IMR-90 (cell line): ENCODE results near the gene PPP1R12C. TPM values are rescaled to one million over a fixed set of nuclear protein-coding genes. Genes with fewer than 3 reads are reported as not detected.

Experiments
- ATAC-seq: fragments of 200-7000 bp; cut with Tn5 transposase; 2 replicates; pipeline ENCODE4 v1.9.1; 2020; ENCODE audit warnings: low read depth, mild to moderate bottlenecking, moderate library complexity
- BruUV-seq: library from RNA; stranded (reverse); fragments of 400-500 nt; replicated peaks from 2 replicates; lab custom pipeline; 2021; lab: Mats Ljungman, UMichigan
- CTCF ChIA-PET: fragments of 300-600 bp; formaldehyde crosslinking; extraction: SDS; loops from one replicate; lab custom pipeline; 2021; ENCODE audit warnings: antibody characterized with exemption; lab: Yijun Ruan, JAX
- POLR2A ChIA-PET: fragments of 300-600 bp; sonication (Branson Sonifier 250); formaldehyde crosslinking; loops from one replicate; lab custom pipeline; 2022; ENCODE audit warnings: antibody characterized with exemption; ENCODE audit not compliant: unreplicated experiment; lab: Charles Lee
- DNase-seq: peaks from one replicate; pipeline ENCODE4 v3.0.0; 2013
- H2AFZ ChIP-seq: replicated peaks from 2 replicates; pipeline ENCODE3; 2013; ENCODE audit warnings: low read length, mild to moderate bottlenecking; ENCODE audit not compliant: poor library complexity
- H2AK5ac ChIP-seq: 2 replicates; pipeline ENCODE4 v1.6.1; 2013; ENCODE audit warnings: low read depth, low read length, inconsistent platforms
- H2AK9ac ChIP-seq: replicated peaks from 2 replicates; pipeline ENCODE3; 2013; ENCODE audit warnings: mild to moderate bottlenecking, low read depth, low read length, moderate library complexity; ENCODE audit not compliant: poor library complexity
- H2BK120ac ChIP-seq: 2 replicates; pipeline ENCODE4 v1.6.1; 2013; ENCODE audit warnings: low read depth, low read length, inconsistent platforms
- H2BK15ac ChIP-seq: 3 replicates; pipeline ENCODE4 v1.6.1; 2013; ENCODE audit warnings: low read depth, low read length, inconsistent platforms
- H2BK20ac ChIP-seq: 2 replicates; pipeline ENCODE4 v1.6.1; 2013; ENCODE audit warnings: low read depth, mild to moderate bottlenecking, inconsistent platforms, low read length, moderate library complexity
- H2BK5ac ChIP-seq: 2 replicates; pipeline ENCODE4 v1.6.1; 2013; ENCODE audit warnings: mild to moderate bottlenecking, low read depth, low read length, inconsistent platforms; ENCODE audit not compliant: poor library complexity, severe bottlenecking
- H3K14ac ChIP-seq: replicated peaks from 2 replicates; pipeline ENCODE4 v1.6.1; 2013; ENCODE audit warnings: low read depth, low read length, inconsistent platforms
- H3K18ac ChIP-seq: 2 replicates; pipeline ENCODE4 v1.6.1; 2013; ENCODE audit warnings: low read depth, low read length, control low read depth
- H3K23ac ChIP-seq: 2 replicates; pipeline ENCODE4 v1.6.1; 2013; ENCODE audit warnings: low read depth, low read length, inconsistent platforms
- H3K27ac ChIP-seq: 2 replicates; pipeline ENCODE4 v1.5.1; 2013; ENCODE audit warnings: mild to moderate bottlenecking, control low read depth, low read length; ENCODE audit not compliant: insufficient read depth
- H3K27me3 ChIP-seq: 2 replicates; pipeline ENCODE4 v1.6.1; 2013; ENCODE audit warnings: low read length; ENCODE audit not compliant: control insufficient read depth, insufficient read depth
- H3K36me3 ChIP-seq: 2 replicates; pipeline ENCODE4 v1.6.1; 2013; ENCODE audit warnings: low read length, mixed read lengths; ENCODE audit not compliant: control insufficient read depth, insufficient read depth
- H3K4ac ChIP-seq: 2 replicates; pipeline ENCODE4 v1.6.1; 2013; ENCODE audit warnings: low read depth, low read length, inconsistent platforms
- H3K4me1 ChIP-seq: 2 replicates; pipeline ENCODE4 v1.6.1; 2013; ENCODE audit warnings: low read length, mixed read lengths; ENCODE audit not compliant: control insufficient read depth, insufficient read depth
- H3K4me2 ChIP-seq: 2 replicates; pipeline ENCODE4 v1.6.1; 2013; ENCODE audit warnings: low read depth, mild to moderate bottlenecking, control low read depth, low read length, moderate library complexity
- H3K4me3 ChIP-seq: 2 replicates; pipeline ENCODE4 v1.5.1; 2013; ENCODE audit warnings: low read depth, mild to moderate bottlenecking, control low read depth, low read length, moderate library complexity; ENCODE audit not compliant: insufficient read depth
- H3K56ac ChIP-seq: 2 replicates; pipeline ENCODE4 v1.6.1; 2013; ENCODE audit warnings: low read length, inconsistent platforms; ENCODE audit not compliant: insufficient read depth; ENCODE audit errors: extremely low read depth
- H3K79me1 ChIP-seq, 2 experiments: 2 replicates each; pipeline ENCODE4 v1.6.1; 2013; ENCODE audit warnings: low read length in 2 of 2, inconsistent platforms in 1 of 2, low read depth in 1 of 2
- H3K9ac ChIP-seq: 2 replicates; pipeline ENCODE4 v1.6.1; 2013; ENCODE audit warnings: low read depth, low read length, control low read depth
- H3K9me1 ChIP-seq: 2 replicates; pipeline ENCODE4 v1.6.1; 2013; ENCODE audit warnings: low read length, inconsistent platforms; ENCODE audit not compliant: insufficient read depth
- H3K9me3 ChIP-seq: 2 replicates; pipeline ENCODE4 v1.6.1; 2013; ENCODE audit warnings: low read length; ENCODE audit not compliant: control insufficient read depth, insufficient read depth
- H4K20me1 ChIP-seq: 2 replicates; pipeline ENCODE4 v1.6.1; 2013; ENCODE audit warnings: low read length, inconsistent platforms; ENCODE audit not compliant: insufficient read depth
- H4K5ac ChIP-seq: 2 replicates; pipeline ENCODE4 v1.6.1; 2013; ENCODE audit warnings: mild to moderate bottlenecking, low read depth, low read length, control low read depth
- H4K8ac ChIP-seq, 2 experiments: 2 replicates each; pipeline ENCODE4 v1.6.1; 2013; ENCODE audit warnings: low read depth in 2 of 2, low read length in 2 of 2, control low read depth in 1 of 2, inconsistent platforms in 1 of 2
- H4K91ac ChIP-seq: 2 replicates; pipeline ENCODE4 v1.6.1; 2013; ENCODE audit warnings: low read depth, low read length, inconsistent platforms; ENCODE audit not compliant: insufficient read depth
- BHLHE40 ChIP-seq: fragments of 150-350 bp; IDR thresholded peaks from 2 replicates; pipeline ENCODE4 v1.6.1; 2016; ENCODE audit warnings: mild to moderate bottlenecking, low read depth, low read length
- CHD1 ChIP-seq: IDR thresholded peaks from 2 replicates; pipeline ENCODE4 v1.6.1; 2012; ENCODE audit warnings: low read depth, low read length, improper control_type of control experiment
- ELK1 ChIP-seq: fragments of 150-350 bp; IDR thresholded peaks from 2 replicates; pipeline ENCODE4 v1.6.1; 2016; ENCODE audit warnings: low read depth, mild to moderate bottlenecking, low read length, moderate library complexity, borderline replicate concordance
- FOS ChIP-seq: fragments of 150-350 bp; IDR thresholded peaks from 2 replicates; pipeline ENCODE4 v1.6.1; 2016; ENCODE audit warnings: low read depth, low read length
- MXI1 ChIP-seq: IDR thresholded peaks from 2 replicates; pipeline ENCODE4 v1.6.1; 2012; ENCODE audit warnings: low read depth, mild to moderate bottlenecking, low read length, moderate library complexity, borderline replicate concordance
- NFE2L2 ChIP-seq: fragments of 150-350 bp; IDR thresholded peaks from 2 replicates; pipeline ENCODE4 v1.6.1; 2016; ENCODE audit warnings: low read depth, mild to moderate bottlenecking, low read length
- POLR2A ChIP-seq: IDR thresholded peaks from 2 replicates; pipeline ENCODE4 v1.6.1; 2012; ENCODE audit warnings: mild to moderate bottlenecking, low read depth, low read length
- RCOR1 ChIP-seq: IDR thresholded peaks from 2 replicates; pipeline ENCODE4 v1.6.1; 2012; ENCODE audit warnings: mild to moderate bottlenecking, low read length, improper control_type of control experiment; ENCODE audit not compliant: insufficient replicate concordance
- RFX5 ChIP-seq: IDR thresholded peaks from 2 replicates; pipeline ENCODE4 v1.8.0; 2012; ENCODE audit warnings: low read depth, mild to moderate bottlenecking, low read length, moderate library complexity
- SMC3 ChIP-seq: fragments of 150-350 bp; IDR thresholded peaks from 2 replicates; pipeline ENCODE4 v1.6.1; 2016; ENCODE audit warnings: low read depth, mild to moderate bottlenecking, antibody characterized with exemption, low read length, moderate library complexity
- USF2 ChIP-seq: fragments of 150-350 bp; IDR thresholded peaks from 2 replicates; pipeline ENCODE4 v1.6.1; 2017; ENCODE audit warnings: mild to moderate bottlenecking, antibody characterized with exemption, low read length, low read depth
- WGBS, 2 experiments: methylation state at CpG; one replicate each; pipeline versions ENCODE4 v1.1.5 to v1.1.7; 2013; ENCODE audit warnings: missing lambda C conversion rate in 2 of 2; ENCODE audit not compliant: insufficient read length in 1 of 2; ENCODE audit errors: extremely low coverage in 2 of 2; 5-methylcytosine and 5-hydroxymethylcytosine counted together
- dilution Hi-C: fragments of 300-500 bp; cut with HindIII; formaldehyde crosslinking; loops from one replicate; pipeline ENCODE4 v1.14.3; 2018; ENCODE audit warnings: low sequenced_read_pairs; ENCODE audit not compliant: unreplicated experiment
- in situ Hi-C: fragments of 300-500 bp; cut with MboI; formaldehyde crosslinking; loops from 3 replicates; pipeline ENCODE4 v1.14.3; 2019; ENCODE audit warnings: low sequenced_read_pairs, inconsistent platforms, mixed read lengths
- intact Hi-C: fragments of 100-400 bp; cut with micrococcal nuclease; formaldehyde crosslinking; loops from 2 replicates; pipeline ENCODE4 v1.10.0; 2022
- polyA plus RNA-seq, 3 experiments: library from polyadenylated mRNA; depleted of rRNA; stranded (reverse); fragments of >200 nt; gene quantifications; 2 replicates each; pipeline ENCODE4 v1.2.3, GENCODE V29; 2012; ENCODE audit warnings: low replicate concordance in 1 of 3
- total RNA-seq: library from RNA; depleted of rRNA; stranded (reverse); fragments of >200 nt; gene quantifications from 2 replicates; pipeline ENCODE4 v1.2.3, GENCODE V29; 2012

The PPP1R12C gene
- total and polyA plus RNA-seq, 2 of the 4 experiments (the other 2 are of a cell fraction) = 21.5 to 81.4 TPM

GRCh38 chr19:55044771-55045716 is 72.4 kb downstream of the PPP1R12C start:
- Histone ChIP-seq H2BK15ac (no peak overlapping the region), H3K4me2 (no peak overlapping the region), H3K14ac (no peak overlapping the region), H3K36me3 (peaks cover 32% of the 10 kb centered on the region), H3K4ac (no peak overlapping the region), H2BK120ac (no peak overlapping the region), H2BK5ac (no peak overlapping the region), H3K18ac (no peak overlapping the region), H3K4me1 (no peaks in the 10 kb centered on the region), H4K8ac (no peak overlapping the region), H3K9me3 (no peaks in the 10 kb centered on the region), H3K27me3 (no peaks in the 10 kb centered on the region), H3K23ac (no peak overlapping the region), H3K9ac (no peak overlapping the region), H2AFZ (no peak overlapping the region), H4K20me1 (no peaks in the 10 kb centered on the region), H3K9me1 (peaks cover 4% of the 10 kb centered on the region; the same call in 1 of the 2 replicates), H2AK9ac (no peak overlapping the region), H3K56ac (no peak overlapping the region), H3K4me3 (no peak overlapping the region), H3K79me1 (no peaks in the 10 kb centered on the region), H2BK20ac (no peak overlapping the region), H2AK5ac (no peak overlapping the region), H4K5ac (no peak overlapping the region), H3K27ac (no peak overlapping the region), H4K91ac (no peak overlapping the region)
- POLR2A ChIA-PET = no interaction called here
- in situ Hi-C loops (no loop called here), intact Hi-C loops (no loop called here), dilution Hi-C loops (no loop called here)
- CTCF ChIA-PET = no interaction called here
- ATAC-seq (no peak), DNase-seq (no peak)
- BruUV-seq = no TSS peak
- TF ChIP-seq RFX5 (no peak), MXI1 (no peak), BHLHE40 (no peak), SMC3 (no peak), CHD1 (no peak), RCOR1 (no peak), USF2 (no peak), FOS (no peak), ELK1 (no peak), POLR2A (no peak), NFE2L2 (no peak)
- WGBS, 2 experiments = 100% methylated on average over 8 of the region's 30 CpGs; no CpG with 5 or more reads in 1 of the 2 experiments
